K562 (cell line): Measurements from ENCODE around the gene CCDC88C. TPM values are rescaled to one million over a fixed set of nuclear protein-coding genes. Genes with fewer than 3 reads are reported as not detected.

Experiments
- ATAC-seq: fragments of 200-7000 bp; cut with Tn5 transposase; 3 replicates; pipeline ENCODE4 v1.9.1; 2020; ENCODE audit warnings: moderate library complexity
- BruUV-seq: library from RNA; stranded (reverse); fragments of 400-500 nt; replicated peaks from 2 replicates; lab custom pipeline; 2021; lab: Mats Ljungman, UMichigan
- CTCF ChIA-PET: fragments of 300-600 bp; formaldehyde crosslinking; extraction: SDS; loops from one replicate; lab custom pipeline; 2021; ENCODE audit warnings: low intra/inter-chr PET ratio; lab: Yijun Ruan, JAX
- POLR2A ChIA-PET: fragments of 300-600, 350-650 bp; sonication (Branson Sonifier 250); formaldehyde crosslinking; extraction: SDS; loops from one replicate; lab custom pipeline; 2021; ENCODE audit warnings: antibody characterized with exemption, inconsistent platforms; lab: Yijun Ruan, JAX
- DNase-seq, 4 experiments: peaks; one replicate each; pipeline versions ENCODE4 v3.0.0 to v3.0.0-alpha.2; 2011 to 2018; ENCODE audit warnings: low spot score in 3 of 4, mixed read lengths in 3 of 4; ENCODE audit errors: extremely low read depth in 1 of 4
- FAIRE-seq: peaks from 2 replicates; lab custom pipeline; 2011; peaks lifted over from hg19 to GRCh38; lab: Jason Lieb, UNC
- H2AFZ ChIP-seq: 2 replicates; pipeline ENCODE4 v1.6.0; 2011; ENCODE audit warnings: low read depth, low read length, control low read depth, inconsistent platforms
- H3K27ac ChIP-seq: fragments of 200-600 bp; 3 replicates; pipeline ENCODE4 v1.8.0; 2011; ENCODE audit warnings: low read depth, mild to moderate bottlenecking, control low read depth, inconsistent platforms, low read length, moderate library complexity, mixed read lengths; ENCODE audit errors: extremely low read depth
- H3K27me3 ChIP-seq, 2 experiments: fragments of 300-600 bp in 1 of 2; 2 replicates in 1 of 2; 3 replicates in 1 of 2; pipeline versions ENCODE4 v1.6.0 to v1.8.0; 2011; ENCODE audit warnings: inconsistent platforms in 2 of 2, low read length in 2 of 2, mild to moderate bottlenecking in 1 of 2, mixed read lengths in 1 of 2, moderate library complexity in 1 of 2; ENCODE audit not compliant: control insufficient read depth in 2 of 2, insufficient read depth in 2 of 2
- H3K36me3 ChIP-seq: fragments of 300-600 bp; 3 replicates; pipeline ENCODE4 v1.8.0; 2011; ENCODE audit warnings: mild to moderate bottlenecking, low read length, inconsistent platforms; ENCODE audit not compliant: control insufficient read depth, insufficient read depth
- H3K4me1 ChIP-seq, 2 experiments: fragments of 200-600 bp in 1 of 2; replicated peaks in 1 of 2; 2 replicates in 1 of 2; 3 replicates in 1 of 2; pipeline versions ENCODE4 v1.5.1 to v1.8.0; 2011; ENCODE audit warnings: inconsistent platforms in 2 of 2, low read length in 2 of 2, mild to moderate bottlenecking in 1 of 2, mixed read lengths in 1 of 2, moderate library complexity in 1 of 2; ENCODE audit not compliant: control insufficient read depth in 2 of 2, insufficient read depth in 2 of 2
- H3K4me2 ChIP-seq: 2 replicates; pipeline ENCODE4 v1.6.1; 2011; ENCODE audit warnings: low read length, control low read depth, inconsistent platforms, mixed read lengths; ENCODE audit not compliant: insufficient read depth
- H3K4me3 ChIP-seq: fragments of 200-600 bp; sonication (generic), shearing (Covaris generic); 2 replicates; pipeline ENCODE4 v1.5.1; 2016; ENCODE audit warnings: control low read depth, inconsistent platforms
- H3K79me2 ChIP-seq: fragments of 200-600 bp; 3 replicates; pipeline ENCODE4 v1.8.0; 2011; ENCODE audit warnings: low read length, inconsistent platforms; ENCODE audit not compliant: control insufficient read depth, insufficient read depth
- H3K9ac ChIP-seq, 2 experiments: 2 replicates each; pipeline versions ENCODE4 v1.6.0 to v1.6.1; 2011; ENCODE audit warnings: low read depth in 2 of 2, low read length in 2 of 2, control low read depth in 1 of 2, inconsistent platforms in 1 of 2, mild to moderate bottlenecking in 1 of 2, mixed read lengths in 1 of 2; ENCODE audit not compliant: insufficient read depth in 1 of 2
- H3K9me1 ChIP-seq: one replicate; pipeline ENCODE4 v1.6.0; 2011; ENCODE audit warnings: inconsistent platforms, mild to moderate bottlenecking, low read length, moderate library complexity; ENCODE audit not compliant: control insufficient read depth, insufficient read depth
- H3K9me3 ChIP-seq: replicated peaks from 2 replicates; pipeline ENCODE4 v1.5.1; 2011; ENCODE audit warnings: low read depth, low read length, inconsistent platforms; ENCODE audit not compliant: control insufficient read depth, insufficient read depth
- H4K20me1 ChIP-seq: replicated peaks from 2 replicates; pipeline ENCODE4 v1.6.1; 2011; ENCODE audit warnings: low read length, inconsistent platforms, mixed read lengths; ENCODE audit not compliant: control insufficient read depth, insufficient read depth
- GTF2A2 ChIP-seq: IDR thresholded peaks from 2 replicates; pipeline ENCODE4 v1.6.1; 2016; ENCODE audit warnings: mild to moderate bottlenecking, missing genetic modification characterization, missing compliant biosample characterization
- WGBS: fragments of 100-300 bp; shearing (Covaris generic); methylation state at CpG from one replicate; pipeline ENCODE4 v1.1.6; 2016; ENCODE audit warnings: low coverage, mixed read lengths; ENCODE audit not compliant: insufficient coverage; ENCODE audit errors: missing lambda C conversion rate; 5-methylcytosine and 5-hydroxymethylcytosine counted together
- in situ Hi-C: fragments of 300-500 bp; cut with MboI; formaldehyde crosslinking; loops from 4 replicates; pipeline ENCODE4 v1.15.0; 2018; ENCODE audit warnings: inconsistent platforms, mixed read lengths
- intact Hi-C: fragments of 100-400 bp; cut with micrococcal nuclease; formaldehyde crosslinking; loops from 2 replicates; pipeline ENCODE4 v1.14.2; 2022
- polyA plus RNA-seq, 8 experiments: library from polyadenylated mRNA; depleted of rRNA in 4 of 8; stranded (reverse) in 5 of 8; unstranded in 3 of 8; fragments of >200 nt; fragmentation: Nextera tagmentation in 2 of 8; fragmentation: Illumina TruSeq in 1 of 8; extraction: Ambion mirVana in 2 of 8; extraction: Trizol in 1 of 8; gene quantifications; 2 replicates each; pipeline versions ENCODE4 v1.2.1 to v1.2.3, GENCODE V29; 2011 to 2014; ENCODE audit warnings: inconsistent platforms in 1 of 8, missing spikeins in 1 of 8
- total RNA-seq, 7 experiments: library from RNA; depleted of rRNA in 6 of 7; stranded (reverse); fragments of >200 nt in 6 of 7; fragmentation: Illumina TruSeq in 2 of 7; extraction: Trizol in 2 of 7; gene quantifications; 2 replicates each; pipeline versions ENCODE4 v1.2.1 to v1.2.3, GENCODE V29; 2011 to 2021; ENCODE audit warnings: low replicate concordance in 1 of 7
- TF ChIP-seq, protein P1 (sequence below): fragments of 250-450 bp; sonication (Bioruptor Pico); IDR thresholded peaks from 2 replicates; pipeline ENCODE4 v1.8.0; 2021; ENCODE audit warnings: mild to moderate bottlenecking, moderate library complexity
- TF ChIP-seq, protein P2 (sequence below): sonication (generic); formaldehyde crosslinking; IDR thresholded peaks from 2 replicates; pipeline ENCODE4 v1.8.0; 2022; ENCODE audit warnings: mild to moderate bottlenecking, missing genetic modification reagents, borderline replicate concordance
- TF ChIP-seq, protein P3 (sequence below): sonication (generic); formaldehyde crosslinking; IDR thresholded peaks from 2 replicates; pipeline ENCODE4 v1.9.0; 2022; ENCODE audit warnings: mild to moderate bottlenecking, missing genetic modification reagents

Gene CCDC88C
- total and polyA plus RNA-seq, 9 of the 15 experiments (the other 6 are each of a cell fraction or from before 2014, with no cell fraction given): 0.62 to 22.5 (median 10.7) TPM

DNA sequence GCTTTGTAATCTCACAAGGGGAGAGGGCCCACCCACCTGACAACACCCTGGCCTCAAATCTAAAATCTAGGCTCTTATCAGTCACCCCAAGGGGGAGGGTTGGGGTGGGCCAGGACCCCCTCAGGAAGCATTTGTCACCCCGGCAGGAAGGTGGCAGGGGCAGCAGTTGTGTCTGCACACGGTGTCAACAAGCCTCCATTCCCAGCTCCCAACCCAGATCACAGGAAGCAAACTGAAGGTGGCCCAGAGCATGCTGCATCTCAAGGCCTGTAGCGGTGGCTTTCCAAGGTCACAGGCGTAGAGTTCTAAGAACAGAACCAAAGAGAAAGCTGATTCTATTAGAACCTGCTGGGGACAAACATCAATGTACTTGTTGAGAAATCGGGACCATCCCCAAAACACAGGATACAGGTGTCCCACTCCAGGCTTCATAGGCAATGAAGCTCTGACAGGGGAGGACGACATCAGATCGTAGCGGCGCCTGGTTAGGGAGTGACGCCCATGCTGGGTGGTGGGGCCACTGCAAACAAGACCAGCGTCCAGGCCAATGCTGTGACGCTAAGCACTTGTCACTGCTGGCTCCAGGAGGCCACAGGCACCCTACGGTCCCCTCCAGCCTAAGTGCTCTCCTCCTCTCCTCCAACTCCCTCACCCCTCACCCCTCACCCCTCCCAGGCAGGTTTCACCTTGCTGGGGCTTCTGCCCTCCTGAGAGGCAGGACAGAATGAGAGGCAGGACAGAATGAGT is 52.9 kb downstream of the CCDC88C start (continued):
- TF ChIP-seq, protein P1, sequence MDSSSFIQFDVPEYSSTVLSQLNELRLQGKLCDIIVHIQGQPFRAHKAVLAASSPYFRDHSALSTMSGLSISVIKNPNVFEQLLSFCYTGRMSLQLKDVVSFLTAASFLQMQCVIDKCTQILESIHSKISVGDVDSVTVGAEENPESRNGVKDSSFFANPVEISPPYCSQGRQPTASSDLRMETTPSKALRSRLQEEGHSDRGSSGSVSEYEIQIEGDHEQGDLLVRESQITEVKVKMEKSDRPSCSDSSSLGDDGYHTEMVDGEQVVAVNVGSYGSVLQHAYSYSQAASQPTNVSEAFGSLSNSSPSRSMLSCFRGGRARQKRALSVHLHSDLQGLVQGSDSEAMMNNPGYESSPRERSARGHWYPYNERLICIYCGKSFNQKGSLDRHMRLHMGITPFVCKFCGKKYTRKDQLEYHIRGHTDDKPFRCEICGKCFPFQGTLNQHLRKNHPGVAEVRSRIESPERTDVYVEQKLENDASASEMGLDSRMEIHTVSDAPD (CRISPR knock-in tag): no peak

DNA sequence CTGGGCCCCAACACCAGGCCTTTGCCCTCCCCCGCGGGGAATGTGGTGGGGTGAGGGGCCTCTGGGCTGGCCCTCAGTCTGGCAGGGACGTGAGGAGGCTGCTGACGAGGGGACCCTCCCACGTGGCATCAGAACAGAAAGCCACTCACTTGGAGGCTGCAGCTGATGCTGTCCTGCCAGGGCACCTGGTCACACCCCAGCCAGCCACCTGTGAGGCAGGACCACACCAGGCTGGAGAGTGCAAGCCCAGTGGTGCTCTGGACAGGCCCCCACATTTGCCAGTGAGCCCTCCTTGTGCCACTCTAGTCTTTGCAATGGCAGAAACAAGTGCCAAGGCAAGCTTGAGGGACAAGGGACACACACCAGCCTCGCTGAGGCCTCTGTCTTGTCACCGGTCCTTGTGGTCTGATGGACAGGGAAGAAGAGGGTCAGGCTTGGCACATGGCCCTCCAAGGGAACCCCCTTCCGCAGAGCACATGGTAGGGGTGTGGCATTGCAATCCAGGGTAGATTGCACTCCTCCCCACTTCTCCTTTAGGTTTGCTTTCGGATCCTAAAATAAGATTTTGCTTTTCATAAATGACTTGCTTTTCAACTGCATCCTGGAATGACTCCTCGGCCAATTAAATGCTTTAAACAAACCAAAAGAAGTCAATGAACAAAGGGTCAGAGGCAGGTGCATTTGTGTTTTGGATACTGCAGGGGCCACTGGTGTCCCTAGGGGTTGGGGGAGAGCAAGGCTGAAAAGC is 53.7 kb downstream of the CCDC88C start:
- no peaks in the 10 kb centered on the region for H3K27me3 ChIP-seq
- WGBS: 63% methylated on average over 4 of the region's 10 CpGs

More for the DNA sequence above, 53.7 kb downstream of the CCDC88C start:
- POLR2A ChIA-PET: interaction anchor here (0.6 kb wide), 2 partner anchors 50 to 758 kb away, joined by 3 to 4 read pairs; partner anchors contain the start of genes CPSF2 and NDUFB1
- no peak for FAIRE-seq
- peaks cover 11 to 19% of the 10 kb centered on the region in 2 experiments; a peak in 4 of 5 replicates for H3K4me1 ChIP-seq
- H3K9me1 ChIP-seq: no peaks in the 10 kb centered on the region
- H3K79me2 ChIP-seq: peaks cover 24% of the 10 kb centered on the region
- in situ Hi-C loops: no loop called here
- peak overlapping the region in 1 of 2 experiments; percentile 36; a peak in 2 of 4 replicates for H3K9ac ChIP-seq
- no peak overlapping the region for H3K4me2 ChIP-seq
- no peaks in the 10 kb centered on the region for H3K9me3 ChIP-seq
- peak in 1 of 4 experiments; percentile 16 for DNase-seq
- peak; percentile 53 for ATAC-seq
- H3K36me3 ChIP-seq: peaks cover 3% of the 10 kb centered on the region; the same call in 1 of the 3 replicates
- intact Hi-C loops: loop anchor here (5.0 kb wide), 1 partner anchor 53 kb away; the partner anchor contains the start of gene CCDC88C
- peaks cover 12% of the 10 kb centered on the region; the same call in 1 of the 2 replicates for H4K20me1 ChIP-seq
- H3K27ac ChIP-seq: no peak overlapping the region
- TF ChIP-seq, protein P2, sequence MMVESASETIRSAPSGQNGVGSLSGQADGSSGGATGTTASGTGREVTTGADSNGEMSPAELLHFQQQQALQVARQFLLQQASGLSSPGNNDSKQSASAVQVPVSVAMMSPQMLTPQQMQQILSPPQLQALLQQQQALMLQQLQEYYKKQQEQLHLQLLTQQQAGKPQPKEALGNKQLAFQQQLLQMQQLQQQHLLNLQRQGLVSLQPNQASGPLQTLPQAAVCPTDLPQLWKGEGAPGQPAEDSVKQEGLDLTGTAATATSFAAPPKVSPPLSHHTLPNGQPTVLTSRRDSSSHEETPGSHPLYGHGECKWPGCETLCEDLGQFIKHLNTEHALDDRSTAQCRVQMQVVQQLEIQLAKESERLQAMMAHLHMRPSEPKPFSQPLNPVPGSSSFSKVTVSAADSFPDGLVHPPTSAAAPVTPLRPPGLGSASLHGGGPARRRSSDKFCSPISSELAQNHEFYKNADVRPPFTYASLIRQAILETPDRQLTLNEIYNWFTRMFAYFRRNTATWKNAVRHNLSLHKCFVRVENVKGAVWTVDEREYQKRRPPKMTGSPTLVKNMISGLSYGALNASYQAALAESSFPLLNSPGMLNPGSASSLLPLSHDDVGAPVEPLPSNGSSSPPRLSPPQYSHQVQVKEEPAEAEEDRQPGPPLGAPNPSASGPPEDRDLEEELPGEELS (CRISPR knock-in tag): no peak
- TF ChIP-seq, protein P3, sequence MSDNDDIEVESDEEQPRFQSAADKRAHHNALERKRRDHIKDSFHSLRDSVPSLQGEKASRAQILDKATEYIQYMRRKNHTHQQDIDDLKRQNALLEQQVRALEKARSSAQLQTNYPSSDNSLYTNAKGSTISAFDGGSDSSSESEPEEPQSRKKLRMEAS (CRISPR knock-in tag): peak; percentile 31; the same call in 1 of the 2 replicates
- no peak for TF ChIP-seq GTF2A2 (tag)
- TF ChIP-seq, all 486 proteins: peak for 1
- H3K4me3 ChIP-seq: no peak overlapping the region
- CTCF ChIA-PET: no interaction called here
- BruUV-seq: no TSS peak
- no peak overlapping the region for H2AFZ ChIP-seq
